Measurements from ENCODE around the gene CBLN1.

Gene CBLN1

GRCh38 chr16:49281480-49281842 lies at the start of gene CBLN1:
TSS of gene CBLN1 (minus strand) at chr16:49281838. CDS start at chr16:49281465, 373 bp downstream.
- no peak for DNase-seq

GRCh38 chr16:49330562-49331201 lies 49.0 kb upstream of the CBLN1 start:
- no peak for DNase-seq

- no peak for DNase-seq
These were observed 46.7 kb upstream of the CBLN1 start for GRCh38 chr16:49328325-49328724.

GRCh38 chr16:49327466-49327865 lies 45.8 kb upstream of the CBLN1 start:
- DNase-seq, result no peak

- no peak for DNase-seq
These were observed 43.1 kb upstream of the CBLN1 start for GRCh38 chr16:49324703-49325102.

- no peak for DNase-seq
These were observed 34.0 kb upstream of the CBLN1 start for GRCh38 chr16:49315602-49316001.

- no peak for DNase-seq
These were observed 30.8 kb upstream of the CBLN1 start for GRCh38 chr16:49312389-49312985.

GRCh38 chr16:49311823-49312222 lies 30.2 kb upstream of the CBLN1 start:
- no peak for DNase-seq

- DNase-seq, result no peak
These were observed 25.5 kb upstream of the CBLN1 start for GRCh38 chr16:49307176-49307575.

GRCh38 chr16:49305406-49305805 lies 23.8 kb upstream of the CBLN1 start:
- no peak for DNase-seq

- DNase-seq, result no peak
These were observed 10.8 kb upstream of the CBLN1 start for GRCh38 chr16:49292413-49292812.

GRCh38 chr16:49287572-49287971 lies 5.9 kb upstream of the CBLN1 start:
- DNase-seq, result no peak

GRCh38 chr16:49284962-49285361 lies 3.3 kb upstream of the CBLN1 start:
- no peak for DNase-seq

GRCh38 chr16:49283376-49284049 lies 1.9 kb upstream of the CBLN1 start:
- DNase-seq, result no peak

GRCh38 chr16:49282690-49283375 lies 1.2 kb upstream of the CBLN1 start:
- DNase-seq, result peak; percentile 55

- peak; percentile 81 for DNase-seq
These were observed 405 bp upstream of the CBLN1 start for GRCh38 chr16:49281843-49282642.

GRCh38 chr16:49280841-49281371 lies 732 bp downstream of the CBLN1 start:
- DNase-seq, result no peak

GRCh38 chr16:49280105-49280741 lies 1.4 kb downstream of the CBLN1 start:
- no peak for DNase-seq

- no peak for DNase-seq
These were observed 2.5 kb downstream of the CBLN1 start for GRCh38 chr16:49278944-49279725.

- no peak for DNase-seq
These were observed 3.1 kb downstream of the CBLN1 start for GRCh38 chr16:49278567-49278827.

- DNase-seq, result no peak
These were observed 3.7 kb downstream of the CBLN1 start for GRCh38 chr16:49277766-49278566.

All from NCI-H1694 treated with DMSO at 0.1 percent for 48 hours (cell line).